ENCODE data around the gene GAREM1.

- TF ChIP-seq CTCF (IDR thresholded peaks at IDR 0.05) (no peak), POLR2AphosphoS5 (IDR thresholded peaks at IDR 0.05) (no peak)
Observed at GRCh38 chr18:32476106-32476505, 5.4 kb upstream of the GAREM1 start.
